H1 (cell line): ENCODE data around the gene CTSL. TPM values are rescaled to one million over a fixed set of nuclear protein-coding genes. Genes with fewer than 3 reads are reported as not detected.

Experiments
- CTCF ChIA-PET: fragments of 300-600 bp; sonication (Branson Sonifier 250); formaldehyde crosslinking; loops from one replicate; lab custom pipeline; 2021; ENCODE audit not compliant: partially characterized antibody; lab: Charles Lee
- POLR2A ChIA-PET: fragments of 300-600 bp; sonication (Branson Sonifier 250); formaldehyde crosslinking; loops from one replicate; lab custom pipeline; 2021; ENCODE audit warnings: inconsistent platforms; ENCODE audit not compliant: partially characterized antibody; lab: Charles Lee
- DNase-seq, 2 experiments: peaks; one replicate each; pipeline versions ENCODE4 v3.0.0 to v3.0.0-alpha.2; 2010 to 2022; ENCODE audit warnings: low spot score in 2 of 2, low read depth in 1 of 2, mixed read lengths in 1 of 2
- FAIRE-seq: peaks from 2 replicates; lab custom pipeline; 2011; peaks lifted over from hg19 to GRCh38; lab: Jason Lieb, UNC
- H2AFZ ChIP-seq: 2 replicates; pipeline ENCODE4 v1.8.1; 2012; ENCODE audit warnings: low read length, inconsistent platforms
- H2AK5ac ChIP-seq: 2 replicates; pipeline ENCODE4 v1.6.1; 2013; ENCODE audit warnings: low read depth, low read length
- H2BK120ac ChIP-seq: replicated peaks from 2 replicates; pipeline ENCODE3; 2013; ENCODE audit warnings: low read depth, low read length, inconsistent platforms
- H2BK12ac ChIP-seq: 2 replicates; pipeline ENCODE4 v1.6.1; 2013; ENCODE audit warnings: low read depth, low read length
- H2BK15ac ChIP-seq: 2 replicates; pipeline ENCODE4 v1.6.1; 2013; ENCODE audit warnings: low read length
- H2BK20ac ChIP-seq: 2 replicates; pipeline ENCODE4 v1.6.1; 2013; ENCODE audit warnings: low read length
- H2BK5ac ChIP-seq: 2 replicates; pipeline ENCODE4 v1.6.1; 2013; ENCODE audit warnings: low read depth, low read length
- H3K14ac ChIP-seq: 2 replicates; pipeline ENCODE4 v1.6.1; 2013; ENCODE audit warnings: inconsistent platforms; ENCODE audit not compliant: insufficient read length
- H3K18ac ChIP-seq: 2 replicates; pipeline ENCODE4 v1.6.1; 2013; ENCODE audit warnings: low read length; ENCODE audit errors: extremely low read depth
- H3K23ac ChIP-seq: 2 replicates; pipeline ENCODE4 v1.6.1; 2013; ENCODE audit warnings: inconsistent platforms; ENCODE audit not compliant: insufficient read length
- H3K23me2 ChIP-seq: 2 replicates; pipeline ENCODE4 v1.6.1; 2013; ENCODE audit warnings: low read depth, low read length
- H3K27ac ChIP-seq: 2 replicates; pipeline ENCODE4 v1.6.1; 2011; ENCODE audit warnings: low read depth, low read length, inconsistent platforms
- H3K27me3 ChIP-seq, 4 experiments: replicated peaks in 1 of 4; 1 replicate in 1 of 4; 2 replicates in 3 of 4; pipeline versions ENCODE4 v1.6.1 to v1.8.1; 2011 to 2013; ENCODE audit warnings: low read length in 3 of 4, mild to moderate bottlenecking in 3 of 4, inconsistent platforms in 2 of 4, mixed read lengths in 2 of 4, moderate library complexity in 1 of 4; ENCODE audit not compliant: control insufficient read depth in 3 of 4, insufficient read depth in 3 of 4; ENCODE audit errors: extremely low read depth in 1 of 4
- H3K36me3 ChIP-seq, 4 experiments: 2 replicates each; pipeline versions ENCODE4 v1.6.1 to v1.8.1; 2011 to 2013; ENCODE audit warnings: mild to moderate bottlenecking in 4 of 4, low read length in 3 of 4, moderate library complexity in 2 of 4, control low read depth in 1 of 4, inconsistent platforms in 1 of 4; ENCODE audit not compliant: insufficient read depth in 4 of 4, control insufficient read depth in 2 of 4
- H3K4ac ChIP-seq: replicated peaks from 2 replicates; pipeline ENCODE3; 2013; ENCODE audit warnings: low read length, low read depth, mixed read lengths, inconsistent platforms; ENCODE audit not compliant: insufficient read length
- H3K4me1 ChIP-seq, 4 experiments: replicated peaks in 1 of 4; 1 replicate in 1 of 4; 2 replicates in 3 of 4; pipeline versions ENCODE4 v1.6.1 to v1.8.1; 2011 to 2013; ENCODE audit warnings: low read length in 3 of 4, inconsistent platforms in 2 of 4, mixed read lengths in 1 of 4; ENCODE audit not compliant: insufficient read depth in 4 of 4, control insufficient read depth in 3 of 4
- H3K4me2 ChIP-seq, 2 experiments: 2 replicates each; pipeline versions ENCODE4 v1.6.1 to v1.8.1; 2011 to 2013; ENCODE audit warnings: low read depth in 2 of 2, low read length in 2 of 2, control low read depth in 1 of 2, inconsistent platforms in 1 of 2, mild to moderate bottlenecking in 1 of 2; ENCODE audit not compliant: insufficient read depth in 1 of 2
- H3K4me3 ChIP-seq, 4 experiments: fragments of 200-600, 300-600 bp in 1 of 4; sonication (generic), shearing (Covaris generic), sonication (Bioruptor Twin) in 1 of 4; 2 replicates each; pipeline versions ENCODE4 v1.5.1 to v1.8.1; 2011 to 2016; ENCODE audit warnings: low read length in 4 of 4, low read depth in 3 of 4, control low read depth in 2 of 4, inconsistent platforms in 2 of 4, mild to moderate bottlenecking in 2 of 4, mixed read lengths in 1 of 4, moderate library complexity in 1 of 4; ENCODE audit not compliant: insufficient read depth in 2 of 4; ENCODE audit errors: extremely low read depth in 1 of 4
- H3K56ac ChIP-seq: replicated peaks from 2 replicates; pipeline ENCODE3; 2013; ENCODE audit warnings: low read depth, mild to moderate bottlenecking, mixed read lengths, low read length, inconsistent platforms; ENCODE audit not compliant: insufficient read length
- H3K79me1 ChIP-seq: 2 replicates; pipeline ENCODE4 v1.6.1; 2013; ENCODE audit warnings: low read depth, low read length, control low read depth
- H3K79me2 ChIP-seq, 2 experiments: 2 replicates each; pipeline versions ENCODE4 v1.6.1 to v1.8.1; 2012 to 2013; ENCODE audit warnings: low read length in 2 of 2, mild to moderate bottlenecking in 2 of 2, inconsistent platforms in 1 of 2; ENCODE audit not compliant: insufficient read depth in 2 of 2, control insufficient read depth in 1 of 2
- H3K9ac ChIP-seq, 4 experiments: replicated peaks in 1 of 4; 1 replicate in 1 of 4; 2 replicates in 3 of 4; pipeline versions ENCODE4 v1.6.1 to v1.8.1; 2011 to 2013; ENCODE audit warnings: low read depth in 3 of 4, low read length in 3 of 4, control low read depth in 2 of 4, mild to moderate bottlenecking in 2 of 4, moderate library complexity in 2 of 4, inconsistent platforms in 1 of 4; ENCODE audit errors: extremely low read depth in 1 of 4
- H3K9me3 ChIP-seq, 2 experiments: 2 replicates each; pipeline versions ENCODE4 v1.6.1 to v1.8.1; 2012 to 2013; ENCODE audit warnings: mild to moderate bottlenecking in 2 of 2, moderate library complexity in 2 of 2, control low read depth in 1 of 2, inconsistent platforms in 1 of 2, low read depth in 1 of 2, low read length in 1 of 2, mixed read lengths in 1 of 2; ENCODE audit not compliant: insufficient read depth in 2 of 2
- H4K20me1 ChIP-seq, 2 experiments: replicated peaks in 1 of 2; 2 replicates each; pipeline versions ENCODE3 to v1.8.1; 2011 to 2013; ENCODE audit warnings: inconsistent platforms in 2 of 2, low read length in 2 of 2, mild to moderate bottlenecking in 1 of 2; ENCODE audit not compliant: insufficient read depth in 2 of 2, control insufficient read depth in 1 of 2
- H4K5ac ChIP-seq: 2 replicates; pipeline ENCODE4 v1.6.1; 2013; ENCODE audit warnings: low read length, low read depth, mixed read lengths, inconsistent platforms; ENCODE audit not compliant: insufficient read length
- H4K8ac ChIP-seq: 2 replicates; pipeline ENCODE4 v1.8.0; 2013; ENCODE audit warnings: mild to moderate bottlenecking, moderate library complexity, low read length, inconsistent platforms; ENCODE audit not compliant: insufficient read depth; ENCODE audit errors: extremely low read depth
- H4K91ac ChIP-seq: replicated peaks from 2 replicates; pipeline ENCODE3; 2013; ENCODE audit warnings: low read length, mixed read lengths, inconsistent platforms; ENCODE audit not compliant: insufficient read length
- CBX8 ChIP-seq: fragments of 300-800, 300-1000 bp; sonication (generic); IDR thresholded peaks from 2 replicates; pipeline ENCODE4 v1.7.1; 2016; ENCODE audit warnings: low read depth, low read length, borderline replicate concordance
- CTBP2 ChIP-seq: IDR thresholded peaks from 2 replicates; pipeline ENCODE4 v1.7.0; 2011; ENCODE audit warnings: borderline replicate concordance, mild to moderate bottlenecking, moderate library complexity, mixed read lengths, low read length; ENCODE audit not compliant: insufficient read depth, insufficient read length
- HDAC6 ChIP-seq: IDR thresholded peaks from one replicate; pipeline ENCODE4 v1.7.1; 2012; ENCODE audit warnings: low read depth, mild to moderate bottlenecking, inconsistent platforms, low read length, moderate library complexity
- JUN ChIP-seq: IDR thresholded peaks from 2 replicates; pipeline ENCODE4 v1.6.1; 2011; ENCODE audit warnings: low read depth, mild to moderate bottlenecking, improper control_type of control experiment, low read length
- KDM5A ChIP-seq: fragments of 200-600 bp; IDR thresholded peaks from 2 replicates; pipeline ENCODE4 v1.7.1; 2012; ENCODE audit warnings: mild to moderate bottlenecking, low read length, inconsistent platforms, mixed read lengths
- NANOG ChIP-seq: IDR thresholded peaks from 2 replicates; pipeline ENCODE4 v1.6.1; 2011; ENCODE audit warnings: low read length, low read depth, mild to moderate bottlenecking, inconsistent platforms; ENCODE audit not compliant: insufficient read depth, poor library complexity, severe bottlenecking
- RAD21 ChIP-seq, 2 experiments: IDR thresholded peaks in 1 of 2; conservative IDR thresholded peaks in 1 of 2; 2 replicates each; pipeline ENCODE4 v1.6.1; 2011; ENCODE audit warnings: low read depth in 2 of 2, low read length in 2 of 2, improper control_type of control experiment in 1 of 2, inconsistent platforms in 1 of 2, mild to moderate bottlenecking in 1 of 2, moderate library complexity in 1 of 2
- RXRA ChIP-seq: IDR thresholded peaks from 2 replicates; pipeline ENCODE4 v1.6.1; 2011; ENCODE audit warnings: low read depth, mild to moderate bottlenecking, low read length, moderate library complexity; ENCODE audit not compliant: insufficient read depth
- SAP30 ChIP-seq: fragments of 300-600 bp; sonication (generic); IDR thresholded peaks from 2 replicates; pipeline ENCODE4 v1.7.1; 2012; ENCODE audit warnings: low read length, moderate library complexity, mild to moderate bottlenecking, inconsistent platforms; ENCODE audit not compliant: insufficient read depth, insufficient replicate concordance
- SP4 ChIP-seq: IDR thresholded peaks from 2 replicates; pipeline ENCODE4 v1.6.1; 2012; ENCODE audit warnings: low read length, inconsistent platforms
- TAF7 ChIP-seq: optimal IDR thresholded peaks from 2 replicates; pipeline ENCODE3; 2011; ENCODE audit warnings: low read depth, mild to moderate bottlenecking, inconsistent platforms, low read length, moderate library complexity, borderline replicate concordance
- WGBS, 2 experiments: shearing (Covaris generic) in 1 of 2; methylation state at CpG; one replicate each; pipeline versions ENCODE4 v1.1.6 to v1.1.7; 2013 to 2015; ENCODE audit warnings: low lambda C conversion rate in 2 of 2, mixed read lengths in 2 of 2, inconsistent platforms in 1 of 2, low coverage in 1 of 2, missing lambda C conversion rate in 1 of 2; ENCODE audit not compliant: insufficient replicate concordance in 2 of 2, insufficient coverage in 1 of 2, insufficient read length in 1 of 2; ENCODE audit errors: extremely low coverage in 1 of 2, missing lambda C conversion rate in 1 of 2; 5-methylcytosine and 5-hydroxymethylcytosine counted together
- polyA plus RNA-seq, 7 experiments: library from polyadenylated mRNA; depleted of rRNA in 3 of 7; stranded (reverse) in 5 of 7; unstranded in 2 of 7; fragments of >200 nt in 5 of 7; fragments of 200-250 nt in 2 of 7; gene quantifications; 1 replicate in 5 of 7; 2 replicates in 1 of 7; 4 replicates in 1 of 7; pipeline versions ENCODE4 v1.2.1 to v1.2.3, GENCODE V29; 2011 to 2013; ENCODE audit warnings: missing spikeins in 2 of 7, mixed read lengths in 2 of 7
- total RNA-seq: library from RNA; stranded (reverse); fragmentation: NEBNext Ultra II Directional; extraction: Animal tissue kit (Norgen Biotek cat#: 25700); gene quantifications from 2 replicates; pipeline ENCODE4 v1.2.1, GENCODE V29; 2021

Gene CTSL
- total and polyA plus RNA-seq, 2 of the 8 experiments (the other 6 are each of a cell fraction or from before 2014, with no cell fraction given) = 34.2 to 38.2 TPM

GRCh38 chr9:87720173-87720572 lies 5.7 kb upstream of the CTSL start:
- Histone ChIP-seq H3K4ac (no peak overlapping the region), H3K9ac (no peak overlapping the region), H3K27ac (no peak overlapping the region), H3K23ac (no peak overlapping the region), H3K36me3 (no peaks in the 10 kb centered on the region), H2BK5ac (no peak overlapping the region), H3K79me2 (no peaks in the 10 kb centered on the region), H2BK20ac (no peak overlapping the region), H3K14ac (no peak overlapping the region), H3K79me1 (no peaks in the 10 kb centered on the region; the same call in 1 of the 2 replicates), H3K18ac (no peak overlapping the region), H4K20me1 (no peaks in the 10 kb centered on the region), H4K91ac (no peak overlapping the region), H2AK5ac (no peak overlapping the region), H2BK15ac (no peak overlapping the region), H4K5ac (no peak overlapping the region), H2BK12ac (no peak overlapping the region), H3K4me3 (no peak overlapping the region), H3K9me3 (no peaks in the 10 kb centered on the region), H2BK120ac (no peak overlapping the region), H2AFZ (no peak overlapping the region), H3K23me2 (no peaks in the 10 kb centered on the region), H3K56ac (no peak overlapping the region), H3K4me1 (no peaks in the 10 kb centered on the region), H4K8ac (no peak overlapping the region), H3K4me2 (no peak overlapping the region), H3K27me3 (no peaks in the 10 kb centered on the region; a peak in 1 of 7 replicates)
- no peak for DNase-seq
- POLR2A ChIA-PET = no interaction called here
- CTCF ChIA-PET = no interaction called here
- WGBS, 2 experiments = 88% methylated on average over 2 of the region's 2 CpGs; no CpG with 5 or more reads in 1 of the 2 experiments
- FAIRE-seq = no peak
- TF ChIP-seq TAF7 (no peak), CTBP2 (no peak), JUN (no peak), SAP30 (no peak), SP4 (no peak), CBX8 (no peak), KDM5A (no peak), RXRA (no peak), RAD21 (IDR thresholded peaks at IDR 0.05 in 1 of 2, conservative IDR thresholded peaks at IDR 0.05 in 1 of 2; ENCODE audit: low read depth in 2 of 2, low read length in 2 of 2) (no peak), NANOG (no peak), HDAC6 (no peak)
